ENCODE results near the gene ABO.
"Not testable (repeated sequence)": the region's sequence is repeated elsewhere in the genome, so short reads cannot be mapped to it uniquely, and the experiment has no call there.

Gene ABO

DNA sequence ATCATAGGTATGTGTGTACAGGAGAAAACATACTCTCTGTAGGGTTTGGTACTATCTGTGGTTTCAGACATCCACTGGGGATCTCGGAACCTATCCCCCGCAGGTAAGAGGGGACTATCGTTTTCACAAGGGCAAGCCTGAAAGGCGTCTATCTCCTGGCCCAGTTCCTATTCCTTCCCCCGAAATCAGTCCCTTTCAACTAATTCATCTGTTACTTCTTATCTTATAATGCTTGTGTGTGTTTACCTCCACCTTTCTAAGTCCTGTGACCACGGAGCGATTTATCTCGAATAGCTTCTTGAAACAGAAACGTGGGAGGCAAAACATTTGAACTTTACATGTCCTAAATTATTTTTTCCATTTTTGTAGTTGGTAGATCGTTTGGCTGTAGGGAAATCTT lies 11.4 kb downstream of the ABO start:
- no peak for DNase-seq (ENCODE audit: low read depth)

DNA sequence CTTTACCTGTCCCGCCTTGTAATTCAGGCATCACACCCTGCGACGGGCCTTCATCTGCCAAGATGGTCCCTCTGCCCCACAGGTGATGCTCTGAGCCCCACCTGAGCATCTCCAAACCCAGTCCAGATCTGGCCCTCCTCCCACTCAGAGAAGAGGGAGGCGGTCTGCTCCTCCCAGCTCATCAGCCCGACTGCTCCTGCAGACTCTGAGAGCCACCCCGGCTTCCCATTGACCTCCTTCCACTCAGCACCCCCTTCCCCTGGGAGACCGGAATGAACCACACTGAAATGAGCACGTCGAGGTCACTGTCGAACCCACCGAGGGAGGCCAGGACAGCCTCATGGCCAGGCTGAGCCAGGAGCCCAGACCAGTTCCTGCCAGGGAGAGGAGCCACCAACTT lies 12.8 kb downstream of the ABO start:
- DNase-seq (ENCODE audit: low read depth), result no peak

DNA sequence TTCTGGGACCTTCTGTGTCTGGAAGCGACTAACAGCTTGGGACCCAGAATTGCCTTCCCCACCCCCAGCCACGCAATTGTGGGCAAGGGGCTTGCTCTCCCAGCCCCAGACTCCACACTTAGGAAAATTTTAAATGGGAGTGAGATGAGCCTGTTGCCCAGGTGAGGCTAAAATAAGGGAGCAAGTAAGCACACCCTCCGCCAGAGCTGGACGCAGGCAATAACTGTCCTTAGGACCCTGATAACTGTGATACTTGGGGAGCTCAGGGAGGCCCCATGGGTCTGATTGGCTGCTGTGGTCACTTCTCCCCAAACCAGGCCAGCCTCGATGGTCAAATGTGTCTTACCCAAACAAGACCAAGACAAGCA lies 13.3 kb downstream of the ABO start:
- no peak for DNase-seq (ENCODE audit: low read depth)

DNA sequence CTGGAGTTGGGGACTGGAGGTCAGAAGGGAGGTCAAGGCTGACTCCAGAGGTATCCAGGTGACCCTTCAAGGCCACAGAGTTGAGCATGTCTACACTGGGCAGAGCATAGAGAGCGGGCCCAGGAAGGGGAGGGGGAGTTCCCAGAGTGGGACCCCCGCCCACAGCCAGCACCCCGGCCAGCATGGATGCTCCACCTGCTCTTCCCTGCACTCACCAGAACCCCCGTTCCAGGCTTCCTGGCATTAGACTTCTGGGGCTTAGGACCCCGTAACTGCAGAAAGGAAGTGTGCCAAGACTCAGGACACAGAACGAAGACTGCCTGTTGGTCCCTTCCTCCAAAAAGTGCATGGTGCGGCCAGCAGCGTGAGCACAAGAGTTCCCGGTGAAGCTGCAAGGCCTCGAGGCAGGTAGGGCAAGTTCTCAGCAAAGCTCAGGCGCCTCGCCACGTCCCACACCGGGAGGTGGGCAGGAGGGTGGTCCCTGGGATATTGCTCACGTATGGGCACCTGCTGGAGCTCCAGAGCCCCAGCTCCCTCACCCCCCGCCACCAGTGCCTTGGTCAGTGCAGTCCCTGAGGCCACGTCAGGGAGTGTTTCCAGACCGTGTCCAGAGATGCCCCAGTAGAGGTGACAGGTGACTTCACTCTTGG lies 13.8 kb downstream of the ABO start:
- no peak for DNase-seq (ENCODE audit: low read depth)

DNA sequence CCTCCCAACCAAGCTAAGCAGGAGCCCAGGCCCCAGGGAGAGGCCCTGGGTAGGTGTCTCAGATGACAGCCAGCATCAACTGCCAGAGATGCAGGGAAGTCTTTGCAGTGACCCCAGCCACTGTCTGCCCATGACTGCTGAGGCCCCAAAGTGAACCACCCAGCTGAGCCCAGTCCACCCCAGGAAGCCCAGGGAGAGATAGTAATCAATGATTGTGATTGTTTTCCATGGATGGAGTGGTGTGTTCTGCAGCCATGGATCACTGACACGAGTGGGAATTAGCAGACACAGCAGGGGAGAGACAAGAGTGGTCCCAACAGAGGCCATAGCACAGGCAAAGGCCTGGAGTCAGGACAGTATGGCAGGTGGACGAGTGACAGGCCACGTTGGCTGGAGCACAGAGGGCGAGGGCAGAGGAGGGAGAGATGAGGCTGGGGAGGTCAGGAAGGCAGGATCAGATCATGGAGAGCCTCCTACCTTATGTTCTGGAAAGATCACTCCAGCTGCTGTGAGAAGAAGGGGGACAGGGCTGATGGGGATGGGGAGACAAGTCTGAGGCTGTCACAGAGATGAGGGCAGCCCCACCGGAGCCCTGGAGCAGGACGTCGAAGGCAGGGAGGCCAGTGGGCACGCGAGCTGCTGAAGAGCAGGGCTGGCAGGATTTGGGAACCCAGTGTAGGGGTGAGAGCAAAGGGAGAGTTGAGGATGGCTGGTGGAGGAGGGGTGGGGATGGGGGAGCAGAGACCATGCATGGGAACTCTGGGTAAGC lies 14.5 kb downstream of the ABO start:
- DNase-seq (ENCODE audit: low read depth), result no peak

DNA sequence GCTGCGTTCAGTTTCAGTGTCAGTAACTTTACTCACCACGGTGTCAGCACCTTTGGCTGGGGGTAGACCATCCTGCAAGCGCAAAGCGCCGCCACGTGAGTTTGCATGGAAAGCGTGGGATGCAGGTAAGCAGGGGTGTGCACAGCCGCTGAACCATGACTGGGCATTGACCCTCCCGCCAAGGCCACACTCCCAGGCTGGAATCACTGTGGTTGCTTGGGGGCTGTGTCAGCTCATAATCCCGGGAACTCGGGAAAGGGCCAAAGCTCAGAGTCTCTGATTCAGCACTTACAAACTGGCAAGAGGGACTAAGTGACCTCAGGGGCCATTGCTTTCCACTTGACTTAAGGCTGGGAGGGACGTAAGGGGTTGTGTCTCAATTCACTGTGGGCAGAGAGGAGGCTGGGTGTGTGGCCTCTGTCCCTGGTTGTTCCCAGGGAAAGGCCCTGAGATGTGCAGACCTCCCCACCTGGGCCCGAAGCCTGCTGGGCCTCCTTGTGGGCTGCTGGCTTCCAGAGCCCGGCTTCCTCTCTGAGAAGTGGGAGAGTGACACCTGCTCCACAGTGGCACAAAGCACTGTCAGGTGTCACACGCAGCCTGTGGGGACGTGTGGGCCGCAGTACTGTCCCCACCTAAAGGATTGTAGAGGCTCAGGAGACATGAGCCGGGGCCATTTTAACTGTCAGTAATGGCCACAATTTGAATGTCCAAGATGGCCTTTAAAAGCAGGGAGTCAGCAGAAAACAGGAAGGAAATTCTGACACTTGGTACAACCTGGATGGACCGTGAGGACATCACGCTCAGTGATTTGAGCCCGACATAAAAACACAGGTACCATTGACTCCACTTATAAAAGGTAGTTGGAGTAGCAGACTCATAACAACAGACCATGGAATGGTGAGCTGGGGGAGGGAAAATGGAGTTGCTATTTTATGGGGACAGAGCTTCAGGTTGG lies 16.7 kb downstream of the ABO start:
- no peak for DNase-seq (ENCODE audit: low read depth)

DNA sequence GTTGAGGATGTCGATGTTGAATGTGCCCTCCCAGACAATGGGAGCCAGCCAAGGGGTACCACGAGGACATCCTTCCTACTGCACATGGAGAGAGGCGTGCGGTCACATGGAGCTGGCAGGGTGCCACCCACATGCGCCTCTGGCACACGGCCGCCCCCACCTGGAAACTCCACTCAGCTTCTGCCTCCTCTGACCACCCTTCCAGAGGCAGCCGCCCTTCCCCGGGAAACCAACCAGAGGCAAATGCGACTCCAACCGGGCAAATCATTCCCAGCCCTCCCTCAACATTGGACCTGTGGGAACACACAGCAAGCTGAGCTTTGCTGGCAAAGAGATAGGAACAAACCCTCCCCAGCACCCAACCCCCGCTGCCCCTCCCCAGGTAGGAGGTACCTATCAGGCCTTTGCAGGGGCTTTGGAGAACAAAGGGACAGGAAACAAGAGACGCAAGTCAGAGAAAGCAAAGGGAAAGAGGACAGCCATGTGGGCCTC lies 17.5 kb downstream of the ABO start:
- DNase-seq (ENCODE audit: low read depth), result no peak

DNA sequence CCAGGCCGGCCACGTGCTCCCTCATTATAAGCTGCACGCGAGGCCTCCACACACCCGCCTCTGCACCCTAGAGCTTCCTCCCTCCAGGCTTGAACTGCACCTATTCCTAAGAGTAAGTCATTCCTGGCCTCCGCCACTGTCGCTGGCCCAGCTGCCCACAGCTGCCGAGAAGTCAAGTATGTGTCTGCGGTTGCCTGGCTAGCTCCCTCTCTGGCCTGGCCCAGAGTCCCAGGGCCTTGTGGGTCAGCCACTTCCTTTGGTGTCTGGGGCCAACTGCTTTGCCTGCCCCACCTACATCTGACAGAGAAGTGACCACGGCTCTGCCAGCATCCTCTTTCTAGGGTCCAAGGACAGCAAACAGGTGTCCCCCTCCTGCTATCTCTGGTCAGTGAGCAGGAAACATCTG lies 18.3 kb downstream of the ABO start:
- no peak for DNase-seq (ENCODE audit: low read depth)

DNA sequence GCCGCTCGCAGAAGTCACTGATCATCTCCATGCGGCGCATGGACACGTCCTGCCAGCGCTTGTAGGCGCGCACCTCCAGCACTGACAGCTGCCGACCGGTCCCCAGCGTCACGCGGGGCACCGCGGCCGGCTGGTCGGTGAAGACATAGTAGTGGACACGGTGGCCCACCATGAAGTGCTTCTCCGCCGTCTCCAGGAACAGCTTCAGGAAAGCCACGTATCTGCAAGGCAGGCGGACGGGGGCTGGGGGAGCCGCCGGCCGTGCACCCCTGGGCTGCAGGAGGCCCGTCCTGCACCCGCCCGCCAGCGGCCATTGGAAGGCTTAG lies 18.9 kb downstream of the ABO start:
- no peak for DNase-seq (ENCODE audit: low read depth)

DNA sequence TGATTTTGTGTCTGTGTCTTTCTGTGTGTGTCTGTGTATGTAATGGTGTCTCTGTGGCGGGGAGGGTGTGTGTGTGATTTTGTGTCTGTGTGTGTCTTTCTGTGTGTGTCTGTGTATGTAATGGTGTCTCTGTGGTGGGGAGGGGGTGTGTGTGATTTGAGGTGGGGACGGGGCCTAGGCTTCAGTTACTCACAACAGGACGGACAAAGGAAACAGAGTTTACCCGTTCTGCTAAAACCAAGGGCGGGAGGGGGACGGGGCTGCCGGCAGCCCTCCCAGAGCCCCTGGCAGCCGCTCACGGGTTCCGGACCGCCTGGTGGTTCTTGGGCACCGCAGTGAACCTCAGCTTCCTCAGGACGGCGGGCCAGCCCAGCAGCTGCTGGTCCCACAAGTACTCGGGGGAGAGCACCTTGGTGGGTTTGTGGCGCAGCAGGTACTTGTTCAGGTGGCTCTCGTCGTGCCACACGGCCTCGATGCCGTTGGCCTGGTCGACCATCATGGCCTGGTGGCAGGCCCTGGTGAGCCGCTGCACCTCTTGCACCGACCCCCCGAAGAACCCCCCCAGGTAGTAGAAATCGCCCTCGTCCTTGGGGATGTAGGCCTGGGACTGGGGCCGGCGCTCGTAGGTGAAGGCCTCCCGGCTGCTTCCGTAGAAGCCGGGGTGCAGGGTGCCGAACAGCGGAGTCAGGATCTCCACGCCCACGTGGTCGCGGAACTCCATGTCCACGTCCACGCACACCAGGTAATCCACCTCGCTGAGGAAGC lies 19.4 kb downstream of the ABO start:
- DNase-seq (ENCODE audit: low read depth), result no peak

DNA sequence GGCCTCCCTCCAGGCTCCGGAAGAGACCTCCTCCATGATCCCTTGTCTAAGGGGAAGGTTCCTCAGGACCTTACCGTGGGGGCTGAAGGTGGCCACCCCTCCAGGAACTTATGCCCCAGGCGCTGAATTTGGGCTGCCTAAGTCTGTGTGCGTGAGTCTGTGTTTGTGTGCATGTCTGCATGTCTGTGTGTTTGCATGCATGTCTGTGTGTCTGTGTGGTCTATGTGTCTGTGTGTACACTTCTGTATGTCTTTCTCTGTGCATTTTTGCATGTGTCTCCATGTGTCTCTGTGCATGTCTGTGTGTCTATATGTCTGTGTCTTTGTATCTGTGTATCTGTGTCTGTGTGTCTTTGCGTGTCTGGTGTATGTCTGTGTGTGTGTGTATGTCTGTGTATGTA lies 20.5 kb downstream of the ABO start:
- DNase-seq (ENCODE audit: low read depth), result no peak

DNA sequence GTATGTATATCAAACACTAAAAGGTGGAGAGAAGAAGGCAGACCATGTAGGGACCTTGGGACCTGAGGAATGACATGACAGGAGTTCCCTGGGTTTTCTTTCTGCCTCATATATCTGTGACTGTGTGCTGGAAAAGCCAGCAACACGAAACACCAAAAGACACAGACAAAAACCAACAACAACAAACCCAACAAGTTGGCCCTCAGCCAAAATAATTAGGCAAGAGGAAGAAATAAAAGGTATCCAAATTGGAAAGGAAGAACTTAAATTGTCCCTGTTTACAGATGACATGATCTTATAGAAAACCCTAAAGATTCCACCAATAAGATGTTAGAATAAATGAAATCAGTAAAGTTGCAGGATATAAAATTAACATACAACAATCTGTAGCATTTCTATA lies 21.7 kb downstream of the ABO start:
- no peak for DNase-seq (ENCODE audit: low read depth)

DNA sequence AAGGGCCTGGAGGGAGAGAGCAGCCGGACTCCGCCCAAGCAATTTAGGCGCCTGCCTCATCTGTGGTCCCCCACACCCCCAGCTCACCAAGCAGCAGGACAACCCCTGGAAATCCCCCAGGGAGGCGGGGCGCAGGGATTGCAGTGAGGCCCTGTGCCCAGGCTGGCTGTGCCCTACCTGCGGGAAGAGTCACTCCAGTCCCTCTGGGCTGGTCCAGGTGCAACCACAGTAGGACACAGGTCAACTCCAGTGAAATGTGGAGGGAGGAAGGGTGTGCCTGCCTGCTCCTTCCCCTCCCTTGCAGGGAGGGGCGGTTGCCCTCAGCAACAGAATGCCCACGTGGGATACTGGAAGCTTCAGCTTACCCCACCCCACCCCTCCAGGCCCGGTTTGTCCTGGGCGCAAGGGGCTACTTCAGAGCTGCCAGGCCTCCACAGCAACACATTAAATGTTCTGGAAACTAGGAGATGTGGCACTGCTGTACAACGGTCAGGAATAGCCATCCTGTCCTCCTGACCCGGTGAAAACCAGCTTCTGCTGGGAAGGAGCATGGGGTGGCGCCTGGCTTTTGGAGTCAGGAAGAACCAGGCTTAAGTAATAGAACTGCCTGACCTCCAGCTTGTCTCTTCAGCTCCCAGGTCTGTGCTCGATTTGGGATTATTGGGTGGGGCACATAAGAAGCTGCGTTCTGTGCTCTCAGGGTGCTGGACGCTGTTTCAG lies 22.5 kb downstream of the ABO start:
- DNase-seq (ENCODE audit: low read depth), result no peak

DNA sequence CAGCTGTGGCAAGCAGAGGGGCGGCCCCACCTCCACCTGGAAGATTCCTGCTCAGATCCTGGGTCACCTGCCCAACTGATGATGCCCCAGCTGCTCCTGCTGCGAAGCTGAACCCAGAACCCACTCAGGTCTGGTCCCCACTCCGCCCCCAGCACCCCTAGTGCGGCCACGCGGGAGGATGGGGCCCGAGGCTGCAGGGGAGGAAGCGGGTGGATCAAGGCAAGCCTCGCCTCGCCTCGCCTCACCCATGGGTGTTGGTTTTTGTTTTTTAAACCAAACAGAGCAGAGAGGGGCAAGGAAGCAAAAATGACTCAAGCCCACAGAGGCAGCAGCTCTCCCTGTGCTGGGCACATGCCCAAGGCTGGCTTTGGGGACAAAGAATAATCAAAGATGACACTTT lies 23.2 kb downstream of the ABO start:
- no peak for DNase-seq (ENCODE audit: low read depth)

DNA sequence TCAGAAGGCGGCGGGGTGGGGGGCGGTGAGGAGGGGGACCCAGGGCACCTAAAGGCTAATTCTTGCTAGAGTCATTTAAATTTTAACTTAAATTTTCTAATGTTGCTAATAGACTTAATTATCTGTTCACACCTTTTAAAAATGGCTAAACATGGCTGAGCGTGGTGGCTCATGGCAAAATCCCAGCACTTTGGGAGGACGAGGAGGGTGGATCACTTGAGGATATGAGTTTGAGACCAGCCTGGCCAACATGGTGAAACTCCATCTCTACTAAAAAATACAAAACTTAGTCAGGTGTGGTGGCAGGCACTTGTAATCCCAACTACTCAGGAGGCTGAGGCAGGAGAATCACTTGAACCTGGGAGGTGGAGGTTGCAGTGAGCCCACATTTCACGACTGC lies 23.8 kb downstream of the ABO start:
- not testable (repeated sequence) for DNase-seq (ENCODE audit: low read depth)

DNA sequence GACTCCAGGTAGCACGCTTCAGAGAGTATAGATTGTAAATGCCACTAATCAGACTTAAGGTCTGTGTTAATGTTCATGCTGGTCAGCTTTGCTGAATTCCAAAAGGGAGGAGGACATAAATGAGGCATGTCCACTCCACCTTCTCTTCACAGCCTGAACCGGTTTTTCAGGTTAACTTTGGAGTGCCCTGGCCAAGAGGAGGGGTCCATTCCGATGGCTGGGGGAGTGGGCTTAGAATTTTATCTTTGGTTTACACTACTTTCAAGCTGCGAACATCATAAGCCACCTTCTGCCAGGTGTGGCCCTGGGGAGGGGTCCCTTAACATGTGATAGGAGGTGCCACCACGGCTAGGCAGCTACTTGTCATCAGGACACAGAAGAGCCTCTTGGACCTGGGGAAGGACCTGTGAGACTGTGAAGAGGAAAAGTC lies 24.2 kb downstream of the ABO start:
- DNase-seq (ENCODE audit: low read depth), result no peak

DNA sequence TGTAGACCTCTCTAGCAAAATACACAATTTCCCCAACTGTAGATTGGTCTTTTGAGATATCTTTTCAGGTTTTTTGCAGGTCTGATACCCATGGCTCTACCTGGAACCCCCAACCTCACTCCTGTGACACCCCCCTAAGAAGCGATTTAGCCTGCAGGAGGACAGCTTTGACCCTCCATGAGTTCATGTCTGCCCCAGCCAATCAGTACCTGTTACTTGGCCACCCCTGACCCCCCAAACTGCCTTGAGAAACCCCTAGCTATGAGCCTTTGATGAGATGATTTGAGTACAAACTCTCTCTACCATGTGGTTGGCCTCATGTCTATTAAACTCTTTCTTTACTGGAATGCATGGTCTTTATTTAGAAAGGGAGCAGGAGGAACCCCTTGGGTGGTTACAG lies 25.7 kb downstream of the ABO start:
- DNase-seq (ENCODE audit: low read depth), result no peak

DNA sequence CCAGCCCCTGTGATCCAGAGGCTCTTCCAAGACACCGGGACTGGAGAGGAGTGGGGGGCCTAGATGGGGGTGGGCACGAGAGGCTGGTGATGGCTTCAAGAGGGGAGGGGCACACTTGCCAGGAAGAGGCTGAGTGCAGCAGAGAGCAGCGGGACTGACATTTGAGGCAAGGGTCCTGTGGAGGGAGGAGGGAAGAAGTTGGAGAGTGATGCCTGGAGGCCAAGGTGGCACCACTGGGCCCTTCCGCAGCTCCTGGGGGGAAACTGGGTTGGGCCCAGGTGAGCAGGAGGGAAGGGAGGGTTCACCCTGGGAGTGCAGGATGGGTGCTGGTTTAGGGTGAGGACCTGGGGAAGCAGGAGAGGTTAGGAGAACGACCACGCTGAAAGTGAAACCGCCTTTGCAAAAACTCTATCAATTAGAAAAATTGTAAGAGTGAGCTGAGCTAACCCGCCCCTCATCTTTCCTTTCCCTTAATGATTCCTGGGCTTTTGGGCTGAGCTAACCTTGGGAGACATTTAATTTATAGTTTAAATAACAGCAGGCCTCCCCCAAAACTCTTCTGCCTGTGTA lies 26.2 kb downstream of the ABO start:
- no peak for DNase-seq (ENCODE audit: low read depth)

DNA sequence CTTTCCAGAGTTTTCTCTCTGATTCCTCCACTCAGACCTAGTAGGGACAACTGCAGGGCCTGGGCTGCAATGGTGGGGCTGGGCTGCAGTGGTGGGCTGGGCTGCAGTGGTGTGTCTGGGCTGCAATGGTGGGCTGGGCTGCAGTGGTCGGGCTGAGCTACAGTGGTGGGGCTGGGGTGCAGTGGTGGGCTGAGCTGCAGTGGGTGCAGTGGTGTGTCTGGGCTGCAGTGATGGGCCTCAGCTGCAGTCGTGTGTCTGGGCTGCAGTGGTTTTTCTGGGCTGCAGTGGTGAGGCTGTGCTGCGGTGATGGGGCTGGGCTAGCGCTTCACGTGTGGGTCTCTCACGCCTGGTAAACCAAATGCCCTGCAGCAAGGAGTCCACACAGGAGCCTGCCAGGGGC lies 27.4 kb downstream of the ABO start:
- DNase-seq (ENCODE audit: low read depth), result no peak

DNA sequence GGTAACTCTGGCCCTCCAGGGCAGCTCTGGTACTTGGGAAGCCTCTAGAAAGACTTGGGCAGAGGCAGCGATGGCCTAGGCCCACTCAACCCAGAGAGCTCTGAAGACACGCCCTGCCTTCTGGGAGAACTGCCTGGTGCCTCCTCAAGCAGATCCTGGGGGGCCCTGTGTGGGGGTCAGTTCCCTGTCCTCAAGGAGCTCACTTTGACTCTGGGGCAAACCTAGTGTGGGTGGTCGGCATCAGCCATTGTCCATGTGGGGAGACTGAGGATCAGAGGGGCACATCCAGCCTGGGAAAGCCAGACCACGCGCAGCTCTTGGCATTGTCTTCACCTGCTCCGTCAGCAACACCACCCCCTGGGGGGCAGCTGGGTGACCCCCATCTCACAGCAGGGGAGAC lies 28.0 kb downstream of the ABO start:
- DNase-seq (ENCODE audit: low read depth), result no peak

DNA sequence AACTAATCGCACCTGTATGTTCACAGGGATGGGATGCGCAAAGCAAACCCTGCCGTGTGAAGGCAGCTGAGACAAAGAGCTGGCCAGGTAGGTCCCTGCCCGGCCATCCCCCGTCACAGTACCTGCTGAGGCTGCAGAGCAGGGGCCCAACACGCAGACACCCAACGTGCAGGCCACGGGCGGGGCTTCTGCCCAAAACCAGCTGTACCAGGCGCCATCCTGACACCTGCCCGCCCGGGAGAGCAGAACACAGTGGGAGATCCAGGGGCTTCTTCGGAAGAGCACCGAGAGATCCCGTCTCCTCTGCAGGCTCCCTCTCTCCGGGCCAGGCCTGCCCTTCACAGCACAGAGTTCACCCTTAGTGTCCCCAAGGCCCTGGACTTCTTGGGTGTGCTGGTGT lies 28.4 kb downstream of the ABO start:
- no peak for DNase-seq (ENCODE audit: low read depth)

All from EH (cell line).